ENCODE results near the gene PDE8B.

PDE8B gene

DNA sequence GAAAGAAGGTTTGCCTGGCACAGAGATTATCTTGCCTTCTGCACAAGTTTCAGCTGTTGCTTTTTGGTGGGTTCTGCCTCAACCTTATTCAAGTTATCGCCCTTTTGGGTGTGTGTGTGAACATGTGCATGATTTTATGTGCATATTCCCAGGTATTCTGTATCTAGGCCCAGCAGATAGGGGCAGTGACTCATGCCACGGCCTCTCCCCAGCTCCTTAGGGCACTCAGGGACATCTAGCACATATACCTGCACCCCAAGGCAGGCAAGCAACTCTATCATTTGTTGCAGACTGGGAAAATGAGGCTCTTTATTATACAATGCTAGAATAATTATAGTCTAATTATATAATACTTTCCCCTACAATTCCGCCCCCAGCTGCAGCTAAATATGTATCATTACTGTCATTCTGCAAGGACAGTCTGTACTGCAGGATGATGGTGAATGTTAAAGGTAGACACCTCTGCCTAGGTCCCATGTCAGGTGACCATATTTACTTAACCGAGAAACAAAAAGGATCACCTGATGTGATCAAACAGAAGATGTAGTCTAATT, 128.9 kb downstream of the PDE8B start:
- H3K27ac ChIP-seq (ENCODE audit: low read length) = no peak overlapping the region
- no peaks in the 10 kb centered on the region for H4K20me1 ChIP-seq (ENCODE audit: insufficient read depth, low read length)
- no peak overlapping the region for H3K4me2 ChIP-seq (ENCODE audit: insufficient read depth, low read length)
- H3K79me2 ChIP-seq (ENCODE audit: insufficient read depth, low read length) = no peaks in the 10 kb centered on the region
- no peaks in the 10 kb centered on the region for H3K4me1 ChIP-seq (ENCODE audit: insufficient read depth, low read length)
- peaks cover 7% of the 10 kb centered on the region for H3K27me3 ChIP-seq (ENCODE audit: insufficient read depth, low read length, poor library complexity)
- no peaks in the 10 kb centered on the region for H3K36me3 ChIP-seq (ENCODE audit: insufficient read depth, low read length)
- DNase-seq (no peak), ATAC-seq (ENCODE audit: insufficient read depth, low read depth) (no peak)
- H2AFZ ChIP-seq (ENCODE audit: low read depth, low read length) = no peak overlapping the region
- H3K9ac ChIP-seq (ENCODE audit: low read depth, low read length) = no peak overlapping the region
- no peak overlapping the region for H3K4me3 ChIP-seq (ENCODE audit: low read depth in 1 of 2, low read length in 2 of 2)
- no peak for TF ChIP-seq EZH2 (IDR thresholded peaks at IDR 0.05; ENCODE audit: borderline replicate concordance, low read depth, low read length, severe bottlenecking)
- TF ChIP-seq, protein P1, sequence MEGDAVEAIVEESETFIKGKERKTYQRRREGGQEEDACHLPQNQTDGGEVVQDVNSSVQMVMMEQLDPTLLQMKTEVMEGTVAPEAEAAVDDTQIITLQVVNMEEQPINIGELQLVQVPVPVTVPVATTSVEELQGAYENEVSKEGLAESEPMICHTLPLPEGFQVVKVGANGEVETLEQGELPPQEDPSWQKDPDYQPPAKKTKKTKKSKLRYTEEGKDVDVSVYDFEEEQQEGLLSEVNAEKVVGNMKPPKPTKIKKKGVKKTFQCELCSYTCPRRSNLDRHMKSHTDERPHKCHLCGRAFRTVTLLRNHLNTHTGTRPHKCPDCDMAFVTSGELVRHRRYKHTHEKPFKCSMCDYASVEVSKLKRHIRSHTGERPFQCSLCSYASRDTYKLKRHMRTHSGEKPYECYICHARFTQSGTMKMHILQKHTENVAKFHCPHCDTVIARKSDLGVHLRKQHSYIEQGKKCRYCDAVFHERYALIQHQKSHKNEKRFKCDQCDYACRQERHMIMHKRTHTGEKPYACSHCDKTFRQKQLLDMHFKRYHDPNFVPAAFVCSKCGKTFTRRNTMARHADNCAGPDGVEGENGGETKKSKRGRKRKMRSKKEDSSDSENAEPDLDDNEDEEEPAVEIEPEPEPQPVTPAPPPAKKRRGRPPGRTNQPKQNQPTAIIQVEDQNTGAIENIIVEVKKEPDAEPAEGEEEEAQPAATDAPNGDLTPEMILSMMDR (IDR thresholded peaks at IDR 0.05; ENCODE audit: borderline replicate concordance, extremely low read depth, low read length, poor library complexity, severe bottlenecking) = no peak
- H3K9me3 ChIP-seq (ENCODE audit: insufficient read depth, low read length, severe bottlenecking) = no peaks in the 10 kb centered on the region

DNA sequence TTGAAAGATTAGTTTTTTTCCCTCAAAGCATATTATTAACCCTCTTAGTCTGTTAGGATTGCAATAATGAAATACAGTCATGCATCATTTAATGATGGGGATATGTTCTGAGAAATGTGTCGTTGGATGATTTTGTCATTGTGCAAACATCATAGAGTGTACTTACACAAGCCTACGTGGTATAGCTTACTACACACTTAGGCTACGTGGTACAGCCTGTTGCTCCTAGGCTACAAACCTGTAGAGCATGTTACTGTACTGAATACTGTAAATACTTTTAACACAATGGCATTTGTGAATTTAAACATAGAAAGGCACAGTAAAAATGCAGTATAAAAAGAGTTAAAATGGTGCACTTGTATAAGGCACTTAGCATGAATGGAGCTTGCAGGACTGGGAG, 132.7 kb downstream of the PDE8B start:
- Histone ChIP-seq H3K79me2 (ENCODE audit: insufficient read depth, low read length) (no peaks in the 10 kb centered on the region), H3K27ac (ENCODE audit: low read length) (no peak overlapping the region), H3K9ac (ENCODE audit: low read depth, low read length) (no peak overlapping the region), H3K36me3 (ENCODE audit: insufficient read depth, low read length) (no peaks in the 10 kb centered on the region), H4K20me1 (ENCODE audit: insufficient read depth, low read length) (no peaks in the 10 kb centered on the region), H3K9me3 (ENCODE audit: insufficient read depth, low read length, severe bottlenecking) (no peaks in the 10 kb centered on the region), H3K4me2 (ENCODE audit: insufficient read depth, low read length) (no peak overlapping the region), H2AFZ (ENCODE audit: low read depth, low read length) (no peak overlapping the region), H3K4me3 (ENCODE audit: low read depth in 1 of 2, low read length in 2 of 2) (no peak overlapping the region), H3K27me3 (ENCODE audit: insufficient read depth, low read length, poor library complexity) (peaks cover 4% of the 10 kb centered on the region), H3K4me1 (ENCODE audit: insufficient read depth, low read length) (no peaks in the 10 kb centered on the region)
- no peak for DNase-seq
- ATAC-seq (ENCODE audit: insufficient read depth, low read depth) = no peak
- TF ChIP-seq EZH2 (IDR thresholded peaks at IDR 0.05; ENCODE audit: borderline replicate concordance, low read depth, low read length, severe bottlenecking) = no peak
- TF ChIP-seq, protein P1 (IDR thresholded peaks at IDR 0.05; ENCODE audit: borderline replicate concordance, extremely low read depth, low read length, poor library complexity, severe bottlenecking) = no peak

DNA sequence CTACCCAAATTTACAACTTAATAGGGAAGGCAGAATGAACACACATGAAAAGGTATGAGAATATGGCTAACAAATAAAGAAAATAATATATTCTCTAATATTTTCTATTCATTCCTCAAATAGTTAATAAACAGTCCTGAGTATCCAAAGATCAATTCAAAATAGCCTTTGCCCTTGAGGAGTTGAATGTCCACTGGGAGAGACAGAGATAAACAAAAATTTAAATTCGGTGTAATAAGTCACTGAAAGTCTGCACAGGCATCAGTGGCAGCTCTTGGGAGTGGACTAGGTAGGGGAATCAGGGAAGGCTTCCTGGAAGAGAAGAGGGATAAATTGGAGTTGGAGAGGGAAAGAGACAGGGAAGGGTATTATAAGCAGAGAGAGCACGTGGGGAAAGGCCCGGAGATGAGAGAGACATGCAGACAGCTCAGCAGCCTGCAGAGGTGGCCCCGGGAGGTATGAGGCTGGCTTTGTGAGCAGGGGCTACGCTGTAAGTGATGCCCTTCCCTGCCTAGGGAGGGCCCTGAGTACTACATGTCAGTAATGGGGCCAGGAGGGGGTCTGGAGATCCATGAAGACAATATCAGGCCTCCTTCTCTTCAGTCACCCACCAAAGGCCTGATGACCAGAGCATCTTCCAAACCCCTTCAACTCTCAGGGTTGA, 137.1 kb downstream of the PDE8B start:
- H4K20me1 ChIP-seq (ENCODE audit: insufficient read depth, low read length) = no peaks in the 10 kb centered on the region
- no peaks in the 10 kb centered on the region for H3K4me1 ChIP-seq (ENCODE audit: insufficient read depth, low read length)
- DNase-seq = no peak
- TF ChIP-seq EZH2 (IDR thresholded peaks at IDR 0.05; ENCODE audit: borderline replicate concordance, low read depth, low read length, severe bottlenecking) = no peak
- TF ChIP-seq, protein P1 (IDR thresholded peaks at IDR 0.05; ENCODE audit: borderline replicate concordance, extremely low read depth, low read length, poor library complexity, severe bottlenecking) = no peak
- H3K36me3 ChIP-seq (ENCODE audit: insufficient read depth, low read length) = no peaks in the 10 kb centered on the region
- H3K27ac ChIP-seq (ENCODE audit: low read length) = no peak overlapping the region
- no peaks in the 10 kb centered on the region for H3K9me3 ChIP-seq (ENCODE audit: insufficient read depth, low read length, severe bottlenecking)
- H3K4me3 ChIP-seq (ENCODE audit: low read depth in 1 of 2, low read length in 2 of 2) = no peak overlapping the region
- H2AFZ ChIP-seq (ENCODE audit: low read depth, low read length) = no peak overlapping the region
- no peak overlapping the region for H3K9ac ChIP-seq (ENCODE audit: low read depth, low read length)
- no peak overlapping the region for H3K4me2 ChIP-seq (ENCODE audit: insufficient read depth, low read length)
- H3K27me3 ChIP-seq (ENCODE audit: insufficient read depth, low read length, poor library complexity) = peaks cover 2% of the 10 kb centered on the region
- no peak for ATAC-seq (ENCODE audit: insufficient read depth, low read depth)
- no peaks in the 10 kb centered on the region for H3K79me2 ChIP-seq (ENCODE audit: insufficient read depth, low read length)
